Measurements from ENCODE around the gene RELT. TPM values are rescaled to one million over a fixed set of nuclear protein-coding genes. Genes with fewer than 3 reads are reported as not detected.

RELT gene
- total and polyA plus RNA-seq, 9 of the 15 experiments (the other 6 are each of a cell fraction or from before 2014, with no cell fraction given): 1.1 to 20.2 (median 7.4) TPM

DNA sequence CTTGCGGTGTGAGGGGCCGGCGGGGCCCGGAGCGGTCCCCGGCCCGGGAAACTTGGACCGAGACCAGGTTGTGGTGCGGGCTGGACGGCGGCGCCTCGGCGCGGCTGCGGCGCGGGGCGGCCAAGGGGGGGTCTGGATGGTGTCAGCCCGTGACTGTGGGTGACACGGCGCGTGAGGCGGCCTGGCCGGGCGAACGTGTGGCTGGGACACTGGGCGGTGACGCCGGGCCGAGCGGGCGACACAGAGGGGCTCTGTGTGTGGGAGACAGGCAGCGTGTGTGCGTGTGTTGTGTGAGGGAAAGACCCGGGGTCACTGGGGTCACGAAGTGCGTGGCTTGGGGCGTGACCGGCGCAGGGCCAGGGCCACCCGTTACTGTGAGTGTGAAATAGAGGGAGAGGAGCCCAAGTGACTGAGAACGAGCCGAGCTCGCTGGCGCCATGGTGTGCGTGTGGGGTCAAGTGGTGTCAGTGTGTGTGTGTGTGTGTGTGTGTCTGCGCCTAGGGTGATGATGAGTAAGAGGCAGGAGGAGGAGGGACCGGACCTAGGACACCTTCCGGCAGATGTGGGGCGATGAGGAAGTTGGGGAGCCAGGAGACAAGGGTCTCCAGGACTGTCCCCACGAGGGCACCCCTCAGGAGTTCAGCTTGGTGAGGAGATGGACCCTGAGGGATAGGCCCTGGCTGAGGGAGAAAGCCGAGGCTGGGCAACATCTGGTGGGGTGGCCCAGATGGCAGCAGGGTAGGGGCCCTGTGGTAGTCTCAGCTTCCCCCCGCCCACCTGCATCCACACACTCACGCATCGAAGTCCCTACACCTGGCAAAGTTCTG is 817 bp downstream of the RELT start (continued):
- TF ChIP-seq, protein P1, sequence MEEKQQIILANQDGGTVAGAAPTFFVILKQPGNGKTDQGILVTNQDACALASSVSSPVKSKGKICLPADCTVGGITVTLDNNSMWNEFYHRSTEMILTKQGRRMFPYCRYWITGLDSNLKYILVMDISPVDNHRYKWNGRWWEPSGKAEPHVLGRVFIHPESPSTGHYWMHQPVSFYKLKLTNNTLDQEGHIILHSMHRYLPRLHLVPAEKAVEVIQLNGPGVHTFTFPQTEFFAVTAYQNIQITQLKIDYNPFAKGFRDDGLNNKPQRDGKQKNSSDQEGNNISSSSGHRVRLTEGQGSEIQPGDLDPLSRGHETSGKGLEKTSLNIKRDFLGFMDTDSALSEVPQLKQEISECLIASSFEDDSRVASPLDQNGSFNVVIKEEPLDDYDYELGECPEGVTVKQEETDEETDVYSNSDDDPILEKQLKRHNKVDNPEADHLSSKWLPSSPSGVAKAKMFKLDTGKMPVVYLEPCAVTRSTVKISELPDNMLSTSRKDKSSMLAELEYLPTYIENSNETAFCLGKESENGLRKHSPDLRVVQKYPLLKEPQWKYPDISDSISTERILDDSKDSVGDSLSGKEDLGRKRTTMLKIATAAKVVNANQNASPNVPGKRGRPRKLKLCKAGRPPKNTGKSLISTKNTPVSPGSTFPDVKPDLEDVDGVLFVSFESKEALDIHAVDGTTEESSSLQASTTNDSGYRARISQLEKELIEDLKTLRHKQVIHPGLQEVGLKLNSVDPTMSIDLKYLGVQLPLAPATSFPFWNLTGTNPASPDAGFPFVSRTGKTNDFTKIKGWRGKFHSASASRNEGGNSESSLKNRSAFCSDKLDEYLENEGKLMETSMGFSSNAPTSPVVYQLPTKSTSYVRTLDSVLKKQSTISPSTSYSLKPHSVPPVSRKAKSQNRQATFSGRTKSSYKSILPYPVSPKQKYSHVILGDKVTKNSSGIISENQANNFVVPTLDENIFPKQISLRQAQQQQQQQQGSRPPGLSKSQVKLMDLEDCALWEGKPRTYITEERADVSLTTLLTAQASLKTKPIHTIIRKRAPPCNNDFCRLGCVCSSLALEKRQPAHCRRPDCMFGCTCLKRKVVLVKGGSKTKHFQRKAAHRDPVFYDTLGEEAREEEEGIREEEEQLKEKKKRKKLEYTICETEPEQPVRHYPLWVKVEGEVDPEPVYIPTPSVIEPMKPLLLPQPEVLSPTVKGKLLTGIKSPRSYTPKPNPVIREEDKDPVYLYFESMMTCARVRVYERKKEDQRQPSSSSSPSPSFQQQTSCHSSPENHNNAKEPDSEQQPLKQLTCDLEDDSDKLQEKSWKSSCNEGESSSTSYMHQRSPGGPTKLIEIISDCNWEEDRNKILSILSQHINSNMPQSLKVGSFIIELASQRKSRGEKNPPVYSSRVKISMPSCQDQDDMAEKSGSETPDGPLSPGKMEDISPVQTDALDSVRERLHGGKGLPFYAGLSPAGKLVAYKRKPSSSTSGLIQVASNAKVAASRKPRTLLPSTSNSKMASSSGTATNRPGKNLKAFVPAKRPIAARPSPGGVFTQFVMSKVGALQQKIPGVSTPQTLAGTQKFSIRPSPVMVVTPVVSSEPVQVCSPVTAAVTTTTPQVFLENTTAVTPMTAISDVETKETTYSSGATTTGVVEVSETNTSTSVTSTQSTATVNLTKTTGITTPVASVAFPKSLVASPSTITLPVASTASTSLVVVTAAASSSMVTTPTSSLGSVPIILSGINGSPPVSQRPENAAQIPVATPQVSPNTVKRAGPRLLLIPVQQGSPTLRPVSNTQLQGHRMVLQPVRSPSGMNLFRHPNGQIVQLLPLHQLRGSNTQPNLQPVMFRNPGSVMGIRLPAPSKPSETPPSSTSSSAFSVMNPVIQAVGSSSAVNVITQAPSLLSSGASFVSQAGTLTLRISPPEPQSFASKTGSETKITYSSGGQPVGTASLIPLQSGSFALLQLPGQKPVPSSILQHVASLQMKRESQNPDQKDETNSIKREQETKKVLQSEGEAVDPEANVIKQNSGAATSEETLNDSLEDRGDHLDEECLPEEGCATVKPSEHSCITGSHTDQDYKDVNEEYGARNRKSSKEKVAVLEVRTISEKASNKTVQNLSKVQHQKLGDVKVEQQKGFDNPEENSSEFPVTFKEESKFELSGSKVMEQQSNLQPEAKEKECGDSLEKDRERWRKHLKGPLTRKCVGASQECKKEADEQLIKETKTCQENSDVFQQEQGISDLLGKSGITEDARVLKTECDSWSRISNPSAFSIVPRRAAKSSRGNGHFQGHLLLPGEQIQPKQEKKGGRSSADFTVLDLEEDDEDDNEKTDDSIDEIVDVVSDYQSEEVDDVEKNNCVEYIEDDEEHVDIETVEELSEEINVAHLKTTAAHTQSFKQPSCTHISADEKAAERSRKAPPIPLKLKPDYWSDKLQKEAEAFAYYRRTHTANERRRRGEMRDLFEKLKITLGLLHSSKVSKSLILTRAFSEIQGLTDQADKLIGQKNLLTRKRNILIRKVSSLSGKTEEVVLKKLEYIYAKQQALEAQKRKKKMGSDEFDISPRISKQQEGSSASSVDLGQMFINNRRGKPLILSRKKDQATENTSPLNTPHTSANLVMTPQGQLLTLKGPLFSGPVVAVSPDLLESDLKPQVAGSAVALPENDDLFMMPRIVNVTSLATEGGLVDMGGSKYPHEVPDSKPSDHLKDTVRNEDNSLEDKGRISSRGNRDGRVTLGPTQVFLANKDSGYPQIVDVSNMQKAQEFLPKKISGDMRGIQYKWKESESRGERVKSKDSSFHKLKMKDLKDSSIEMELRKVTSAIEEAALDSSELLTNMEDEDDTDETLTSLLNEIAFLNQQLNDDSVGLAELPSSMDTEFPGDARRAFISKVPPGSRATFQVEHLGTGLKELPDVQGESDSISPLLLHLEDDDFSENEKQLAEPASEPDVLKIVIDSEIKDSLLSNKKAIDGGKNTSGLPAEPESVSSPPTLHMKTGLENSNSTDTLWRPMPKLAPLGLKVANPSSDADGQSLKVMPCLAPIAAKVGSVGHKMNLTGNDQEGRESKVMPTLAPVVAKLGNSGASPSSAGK (IDR thresholded peaks at IDR 0.05): no peak
- peak; percentile 87 for TF ChIP-seq ELF4 (CRISPR knock-in tag; IDR thresholded peaks at IDR 0.05)
- peak; percentile 80; the same call in 1 of the 2 replicates for TF ChIP-seq GATAD2A (IDR thresholded peaks at IDR 0.05)
- TF ChIP-seq ZNF507 (tag; conservative IDR thresholded peaks at IDR 0.05): no peak
- TF ChIP-seq ZBTB7A (IDR thresholded peaks at IDR 0.05; ENCODE audit: borderline replicate concordance, control insufficient read depth, low read depth, low read length): peak; percentile 74; the same call in 1 of the 2 replicates
- TF ChIP-seq, protein P2, sequence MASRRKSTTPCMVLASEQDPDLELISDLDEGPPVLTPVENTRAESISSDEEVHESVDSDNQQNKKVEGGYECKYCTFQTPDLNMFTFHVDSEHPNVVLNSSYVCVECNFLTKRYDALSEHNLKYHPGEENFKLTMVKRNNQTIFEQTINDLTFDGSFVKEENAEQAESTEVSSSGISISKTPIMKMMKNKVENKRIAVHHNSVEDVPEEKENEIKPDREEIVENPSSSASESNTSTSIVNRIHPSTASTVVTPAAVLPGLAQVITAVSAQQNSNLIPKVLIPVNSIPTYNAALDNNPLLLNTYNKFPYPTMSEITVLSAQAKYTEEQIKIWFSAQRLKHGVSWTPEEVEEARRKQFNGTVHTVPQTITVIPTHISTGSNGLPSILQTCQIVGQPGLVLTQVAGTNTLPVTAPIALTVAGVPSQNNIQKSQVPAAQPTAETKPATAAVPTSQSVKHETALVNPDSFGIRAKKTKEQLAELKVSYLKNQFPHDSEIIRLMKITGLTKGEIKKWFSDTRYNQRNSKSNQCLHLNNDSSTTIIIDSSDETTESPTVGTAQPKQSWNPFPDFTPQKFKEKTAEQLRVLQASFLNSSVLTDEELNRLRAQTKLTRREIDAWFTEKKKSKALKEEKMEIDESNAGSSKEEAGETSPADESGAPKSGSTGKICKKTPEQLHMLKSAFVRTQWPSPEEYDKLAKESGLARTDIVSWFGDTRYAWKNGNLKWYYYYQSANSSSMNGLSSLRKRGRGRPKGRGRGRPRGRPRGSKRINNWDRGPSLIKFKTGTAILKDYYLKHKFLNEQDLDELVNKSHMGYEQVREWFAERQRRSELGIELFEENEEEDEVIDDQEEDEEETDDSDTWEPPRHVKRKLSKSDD (conservative IDR thresholded peaks at IDR 0.05; ENCODE audit: low read length): no peak
- TF ChIP-seq WHSC1 (IDR thresholded peaks at IDR 0.05; ENCODE audit: low read length): peak; percentile 37
- TF ChIP-seq FIP1L1 (IDR thresholded peaks at IDR 0.05; ENCODE audit: low read depth, low read length, poor library complexity, severe bottlenecking): peak; percentile 75
- TF ChIP-seq ZNF668 (CRISPR knock-in tag; IDR thresholded peaks at IDR 0.05): no peak
- peak; percentile 66; the same call in 1 of the 2 replicates for TF ChIP-seq SMARCC2 (IDR thresholded peaks at IDR 0.05; ENCODE audit: low read depth)
- peak; percentile 74 for TF ChIP-seq POLR2B (IDR thresholded peaks at IDR 0.05; ENCODE audit: low read depth, partially characterized antibody)
- TF ChIP-seq RBFOX2 (IDR thresholded peaks at IDR 0.05; ENCODE audit: low read depth, low read length): peak; percentile 78
- TF ChIP-seq TBP (optimal IDR thresholded peaks at IDR 0.05; ENCODE audit: low read depth, low read length): peak; percentile 58

All from K562 (cell line).